RWPE2 (cell line): ENCODE measurements around the gene PEX14.

ENCODE experiments used
- ATAC-seq: fragments of 200-7000 bp; cut with Tn5 transposase; 3 replicates; pipeline ENCODE4 v1.9.1; 2021; ENCODE audit warnings: low read depth
- DNase-seq: peaks from one replicate; pipeline ENCODE4 v3.0.0-alpha.2; 2020; ENCODE audit warnings: low spot score
- H3K27ac ChIP-seq: fragments of 450-650 bp; 2 replicates; pipeline ENCODE4 v1.5.1; 2017; ENCODE audit warnings: mild to moderate bottlenecking; ENCODE audit not compliant: poor library complexity, severe bottlenecking
- H3K27me3 ChIP-seq: fragments of 250-450 bp; sonication (Bioruptor Pico); 2 replicates; pipeline ENCODE4 v1.5.1; 2021; ENCODE audit warnings: mild to moderate bottlenecking, moderate library complexity; ENCODE audit not compliant: insufficient read depth, poor library complexity, severe bottlenecking
- H3K36me3 ChIP-seq: fragments of 250-450 bp; sonication (Bioruptor Pico); 2 replicates; pipeline ENCODE4 v1.5.1; 2020; ENCODE audit warnings: low read depth, mild to moderate bottlenecking, moderate library complexity
- H3K4me1 ChIP-seq: fragments of 250-450 bp; sonication (Bioruptor Pico); 2 replicates; pipeline ENCODE4 v1.5.1; 2021; ENCODE audit warnings: mild to moderate bottlenecking, moderate library complexity; ENCODE audit not compliant: insufficient read depth, poor library complexity, severe bottlenecking
- H3K4me3 ChIP-seq: fragments of 250-450 bp; sonication (Bioruptor Pico); 2 replicates; pipeline ENCODE4 v1.5.1; 2021; ENCODE audit warnings: mild to moderate bottlenecking, moderate library complexity; ENCODE audit not compliant: severe bottlenecking
- H3K9me3 ChIP-seq: fragments of 250-450 bp; sonication (Bioruptor Pico); 2 replicates; pipeline ENCODE4 v1.5.1; 2021; ENCODE audit warnings: mild to moderate bottlenecking, moderate library complexity; ENCODE audit not compliant: severe bottlenecking
- CTCF ChIP-seq: fragments of 450-650 bp; IDR thresholded peaks from one replicate; pipeline ENCODE4 v1.5.1; 2017; ENCODE audit warnings: mild to moderate bottlenecking, moderate library complexity; ENCODE audit not compliant: poor library complexity, severe bottlenecking

PEX14 gene

GRCh38 chr1:10608690-10609089 lies 133.9 kb downstream of the PEX14 start:
- H3K4me1 ChIP-seq = no peaks in the 10 kb centered on the region
- H3K4me3 ChIP-seq = no peak overlapping the region
- H3K27ac ChIP-seq = no peak overlapping the region
- ATAC-seq (no peak), DNase-seq (no peak)
- no peaks in the 10 kb centered on the region for H3K27me3 ChIP-seq
- TF ChIP-seq CTCF = no peak
- H3K9me3 ChIP-seq = no peaks in the 10 kb centered on the region
- H3K36me3 ChIP-seq = no peaks in the 10 kb centered on the region

- Histone ChIP-seq H3K4me3 (no peak overlapping the region), H3K27ac (no peak overlapping the region), H3K27me3 (no peaks in the 10 kb centered on the region), H3K4me1 (no peaks in the 10 kb centered on the region), H3K36me3 (no peaks in the 10 kb centered on the region), H3K9me3 (no peaks in the 10 kb centered on the region)
- no peak for TF ChIP-seq CTCF
- no peak for DNase-seq
- no peak for ATAC-seq
Observed at GRCh38 chr1:10610901-10611600, 136.3 kb downstream of the PEX14 start.

GRCh38 chr1:10612436-10613160 lies 137.8 kb downstream of the PEX14 start:
- Histone ChIP-seq H3K36me3 (no peaks in the 10 kb centered on the region), H3K4me1 (no peaks in the 10 kb centered on the region), H3K4me3 (no peak overlapping the region), H3K27ac (no peak overlapping the region), H3K27me3 (no peaks in the 10 kb centered on the region), H3K9me3 (no peaks in the 10 kb centered on the region)
- ATAC-seq = no peak
- DNase-seq = no peak
- TF ChIP-seq CTCF = no peak

GRCh38 chr1:10613340-10613739 lies 138.6 kb downstream of the PEX14 start:
- Histone ChIP-seq H3K4me3 (no peak overlapping the region), H3K27me3 (no peaks in the 10 kb centered on the region), H3K9me3 (no peaks in the 10 kb centered on the region), H3K36me3 (0 out of 2 replicates have a peak, but pooled peaks cover 2% of the 10 kb centered on the region), H3K4me1 (no peaks in the 10 kb centered on the region), H3K27ac (no peak overlapping the region)
- no peak for TF ChIP-seq CTCF
- DNase-seq (no peak), ATAC-seq (no peak)

- Histone ChIP-seq H3K9me3 (no peaks in the 10 kb centered on the region), H3K27ac (no peak overlapping the region), H3K36me3 (0 out of 2 replicates have a peak, but pooled peaks cover 7% of the 10 kb centered on the region), H3K4me1 (no peaks in the 10 kb centered on the region), H3K27me3 (no peaks in the 10 kb centered on the region), H3K4me3 (no peak overlapping the region)
- no peak for TF ChIP-seq CTCF
- no peak for DNase-seq
- ATAC-seq = no peak
Observed at GRCh38 chr1:10613861-10614260, 139.1 kb downstream of the PEX14 start.
